Measurements from ENCODE around the gene RGCC. TPM values are rescaled to one million over a fixed set of nuclear protein-coding genes. Genes with fewer than 3 reads are reported as not detected.

RGCC gene
- total RNA-seq, 1 donor from 2014 or later = not detected

- Mint-ChIP-seq H3K4me3 (ENCODE audit: low read depth) (no peak overlapping the region), H3K4me1 (ENCODE audit: low read depth) (no peaks in the 10 kb centered on the region), H3K36me3 (ENCODE audit: insufficient read depth) (no peaks in the 10 kb centered on the region), H3K27me3 (peaks cover 9% of the 10 kb centered on the region), H3K9me3 (ENCODE audit: low read depth) (no peaks in the 10 kb centered on the region), H3K27ac (no peak overlapping the region)
- DNase-seq (ENCODE audit: low spot score, unreplicated experiment) = no peak
- TF ChIP-seq CTCF (IDR thresholded peaks at IDR 0.05; ENCODE audit: unreplicated experiment) = no peak
These were observed 37.7 kb downstream of the RGCC start for GRCh38 chr13:41495044-41495443.

GRCh38 chr13:41496420-41497234 is 39.3 kb downstream of the RGCC start:
- Mint-ChIP-seq H3K9me3 (ENCODE audit: low read depth) (no peaks in the 10 kb centered on the region), H3K4me1 (ENCODE audit: low read depth) (no peaks in the 10 kb centered on the region), H3K27me3 (peaks cover 9% of the 10 kb centered on the region), H3K36me3 (ENCODE audit: insufficient read depth) (no peaks in the 10 kb centered on the region), H3K27ac (no peak overlapping the region), H3K4me3 (ENCODE audit: low read depth) (no peak overlapping the region)
- no peak for TF ChIP-seq CTCF (IDR thresholded peaks at IDR 0.05; ENCODE audit: unreplicated experiment)
- DNase-seq (ENCODE audit: low spot score, unreplicated experiment) = no peak

- peaks cover 12% of the 10 kb centered on the region for H3K27me3 Mint-ChIP-seq
These were observed 40.1 kb downstream of the RGCC start for GRCh38 chr13:41497436-41497835.

GRCh38 chr13:41499452-41499851 is 42.1 kb downstream of the RGCC start:
- DNase-seq (ENCODE audit: low spot score, unreplicated experiment) = no peak
- H3K27me3 Mint-ChIP-seq = peaks cover 13% of the 10 kb centered on the region
- TF ChIP-seq CTCF (IDR thresholded peaks at IDR 0.05; ENCODE audit: unreplicated experiment) = no peak
- H3K9me3 Mint-ChIP-seq (ENCODE audit: low read depth) = peaks cover 3% of the 10 kb centered on the region
- no peaks in the 10 kb centered on the region for H3K36me3 Mint-ChIP-seq (ENCODE audit: insufficient read depth)
- H3K27ac Mint-ChIP-seq = no peak overlapping the region
- H3K4me1 Mint-ChIP-seq (ENCODE audit: low read depth) = no peaks in the 10 kb centered on the region
- no peak overlapping the region for H3K4me3 Mint-ChIP-seq (ENCODE audit: low read depth)

More at GRCh38 chr13:41497436-41497835, 40.1 kb downstream of the RGCC start:
- H3K4me1 Mint-ChIP-seq (ENCODE audit: low read depth) = no peaks in the 10 kb centered on the region
- no peaks in the 10 kb centered on the region for H3K36me3 Mint-ChIP-seq (ENCODE audit: insufficient read depth)
- H3K9me3 Mint-ChIP-seq (ENCODE audit: low read depth) = no peaks in the 10 kb centered on the region
- no peak for DNase-seq (ENCODE audit: low spot score, unreplicated experiment)
- H3K27ac Mint-ChIP-seq = no peak overlapping the region
- H3K4me3 Mint-ChIP-seq (ENCODE audit: low read depth) = no peak overlapping the region
- TF ChIP-seq CTCF (IDR thresholded peaks at IDR 0.05; ENCODE audit: unreplicated experiment) = no peak

GRCh38 chr13:41500511-41500910 is 43.2 kb downstream of the RGCC start:
- Mint-ChIP-seq H3K4me3 (ENCODE audit: low read depth) (no peak overlapping the region), H3K4me1 (ENCODE audit: low read depth) (no peaks in the 10 kb centered on the region), H3K36me3 (ENCODE audit: insufficient read depth) (no peaks in the 10 kb centered on the region), H3K9me3 (ENCODE audit: low read depth) (peaks cover 10% of the 10 kb centered on the region), H3K27ac (no peak overlapping the region), H3K27me3 (peaks cover 9% of the 10 kb centered on the region)
- no peak for DNase-seq (ENCODE audit: low spot score, unreplicated experiment)
- no peak for TF ChIP-seq CTCF (IDR thresholded peaks at IDR 0.05; ENCODE audit: unreplicated experiment)
